GM04503 (cell line): Measurements from ENCODE around the gene PUSL1.

Source experiments
- DNase-seq: peaks from one replicate; pipeline ENCODE4 v3.0.0-alpha.2; 2012; ENCODE audit warnings: low read depth

The PUSL1 gene

GRCh38 chr1:1354271-1355247, 46.2 kb downstream of the PUSL1 start:
- DNase-seq = no peak

- DNase-seq = no peak
These were observed 47.0 kb downstream of the PUSL1 start for GRCh38 chr1:1355416-1355815.

- DNase-seq = no peak
These were observed 47.9 kb downstream of the PUSL1 start for GRCh38 chr1:1356166-1356795.

- DNase-seq = no peak
These were observed 48.5 kb downstream of the PUSL1 start for GRCh38 chr1:1356796-1357401.

- no peak for DNase-seq
These were observed 49.6 kb downstream of the PUSL1 start for GRCh38 chr1:1357871-1358432.

- DNase-seq = peak; percentile 77
These were observed 50.3 kb downstream of the PUSL1 start, which contains the start of gene MXRA8 for GRCh38 chr1:1358433-1359271. TSS of gene MXRA8 (minus strand) at chr1:1358555. CDS start at chr1:1358504, 51 bp downstream.

- no peak for DNase-seq
These were observed 50.9 kb downstream of the PUSL1 start for GRCh38 chr1:1359308-1359663.

- DNase-seq = no peak
These were observed 51.5 kb downstream of the PUSL1 start for GRCh38 chr1:1359664-1360468.

GRCh38 chr1:1360506-1361169, 52.2 kb downstream of the PUSL1 start:
- DNase-seq = peak; percentile 93
